HepG2 (cell line): ENCODE results near the gene PHTF2. TPM values are rescaled to one million over a fixed set of nuclear protein-coding genes. Genes with fewer than 3 reads are reported as not detected.

ENCODE experiments used
- ARID2 ChIP-seq: sonication (generic); formaldehyde crosslinking; IDR thresholded peaks from 2 replicates; pipeline ENCODE4 v1.8.1; 2022; ENCODE audit warnings: mild to moderate bottlenecking, missing genetic modification reagents, borderline replicate concordance
- DNMT1 ChIP-seq: sonication (generic); formaldehyde crosslinking; IDR thresholded peaks from 2 replicates; pipeline ENCODE4 v1.5.1; 2020; ENCODE audit warnings: mild to moderate bottlenecking, missing genetic modification reagents
- HIVEP1 ChIP-seq: sonication (generic); formaldehyde crosslinking; IDR thresholded peaks from 2 replicates; pipeline ENCODE4 v1.4.0; 2020; ENCODE audit warnings: mild to moderate bottlenecking, missing genetic modification reagents
- HNRNPK ChIP-seq: fragments of 200-400 bp; formaldehyde crosslinking; IDR thresholded peaks from 2 replicates; pipeline ENCODE4 v1.6.1; 2018; ENCODE audit warnings: low read length, low read depth, moderate library complexity, mild to moderate bottlenecking; ENCODE audit not compliant: poor library complexity, severe bottlenecking
- KLF6 ChIP-seq: IDR thresholded peaks from 2 replicates; pipeline ENCODE4 v1.8.0; 2016; ENCODE audit warnings: missing biosample characterization, missing genetic modification reagents
- MTA1 ChIP-seq: sonication (generic); formaldehyde crosslinking; IDR thresholded peaks from 2 replicates; pipeline ENCODE4 v1.4.0; 2020; ENCODE audit warnings: missing genetic modification reagents, mild to moderate bottlenecking, borderline replicate concordance
- MXD4 ChIP-seq: IDR thresholded peaks from 2 replicates; pipeline ENCODE4 v1.6.1; 2016; ENCODE audit warnings: mild to moderate bottlenecking, missing biosample characterization, missing genetic modification reagents
- ONECUT2 ChIP-seq: sonication (generic); formaldehyde crosslinking; IDR thresholded peaks from 2 replicates; pipeline ENCODE4 v1.4.0; 2020; ENCODE audit warnings: missing genetic modification reagents
- RBAK ChIP-seq: sonication (generic); formaldehyde crosslinking; IDR thresholded peaks from 2 replicates; pipeline ENCODE4 v1.5.1; 2020; ENCODE audit warnings: mild to moderate bottlenecking, missing genetic modification reagents
- RBM39 ChIP-seq: fragments of 200-400 bp; formaldehyde crosslinking; IDR thresholded peaks from one replicate; pipeline ENCODE4 v1.6.1; 2018; ENCODE audit warnings: antibody characterized with exemption, mild to moderate bottlenecking, low read depth, low read length; ENCODE audit not compliant: poor library complexity, severe bottlenecking
- STAT5B ChIP-seq: sonication (generic); formaldehyde crosslinking; IDR thresholded peaks from 2 replicates; pipeline ENCODE4 v1.4.0; 2020; ENCODE audit warnings: missing genetic modification reagents
- SUZ12 ChIP-seq: fragments of 150-350 bp; IDR thresholded peaks from 2 replicates; pipeline ENCODE4 v1.6.1; 2014; ENCODE audit warnings: low read depth, low read length
- TSC22D2 ChIP-seq: sonication (generic); formaldehyde crosslinking; IDR thresholded peaks from 2 replicates; pipeline ENCODE4 v1.5.1; 2020; ENCODE audit warnings: missing genetic modification reagents, mild to moderate bottlenecking, borderline replicate concordance
- ZC3H13 ChIP-seq: sonication (generic); formaldehyde crosslinking; IDR thresholded peaks from 2 replicates; pipeline ENCODE4 v1.8.1; 2023; ENCODE audit warnings: mild to moderate bottlenecking, missing genetic modification reagents, moderate library complexity
- ZFX ChIP-seq: sonication (generic); formaldehyde crosslinking; IDR thresholded peaks from 2 replicates; pipeline ENCODE4 v1.4.0; 2020; ENCODE audit warnings: mild to moderate bottlenecking, low read depth, missing genetic modification reagents, moderate library complexity
- ZNF207 ChIP-seq: fragments of 450-650 bp; IDR thresholded peaks from 2 replicates; pipeline ENCODE4 v1.6.1; 2016; ENCODE audit warnings: antibody characterized with exemption, borderline replicate concordance
- ZNF468 ChIP-seq: sonication (generic); formaldehyde crosslinking; IDR thresholded peaks from 2 replicates; pipeline ENCODE4 v1.8.0; 2022; ENCODE audit warnings: mild to moderate bottlenecking, moderate library complexity, missing genetic modification reagents
- ZNF646 ChIP-seq: sonication (generic); formaldehyde crosslinking; IDR thresholded peaks from 2 replicates; pipeline ENCODE4 v1.9.0; 2021; ENCODE audit warnings: mild to moderate bottlenecking, missing genetic modification reagents
- ZNF891 ChIP-seq: sonication (generic); formaldehyde crosslinking; IDR thresholded peaks from 2 replicates; pipeline ENCODE4 v1.5.0; 2020; ENCODE audit warnings: mild to moderate bottlenecking, missing genetic modification reagents
- polyA plus RNA-seq, 8 experiments: library from polyadenylated mRNA; depleted of rRNA in 3 of 8; stranded (reverse) in 7 of 8; unstranded in 1 of 8; fragments of >200 nt; fragmentation: Illumina TruSeq in 4 of 8; extraction: Trizol in 4 of 8; gene quantifications; 2 replicates each; pipeline versions ENCODE4 v1.2.1 to v1.2.3, GENCODE V29; 2011 to 2016; ENCODE audit warnings: low read depth in 4 of 8, missing spikeins in 1 of 8, mixed read lengths in 1 of 8; ENCODE audit not compliant: insufficient read depth in 1 of 8
- total RNA-seq, 5 experiments: library from RNA; depleted of rRNA; stranded (reverse); fragments of >200 nt; fragmentation: Illumina TruSeq; extraction: Trizol; gene quantifications; 2 replicates each; pipeline ENCODE4 v1.2.3, GENCODE V29; 2016; ENCODE audit warnings: low read depth in 1 of 5
- TF ChIP-seq, protein P1 (sequence below): sonication (generic); formaldehyde crosslinking; IDR thresholded peaks from 2 replicates; pipeline ENCODE4 v1.8.1; 2022; ENCODE audit warnings: mild to moderate bottlenecking, missing genetic modification reagents
- TF ChIP-seq, protein P2 (sequence below): sonication (generic); formaldehyde crosslinking; IDR thresholded peaks from 2 replicates; pipeline ENCODE4 v1.4.0; 2020; ENCODE audit warnings: missing genetic modification reagents

Gene PHTF2
- total and polyA plus RNA-seq, 2 of the 13 experiments (the other 11 are each of a cell fraction or from before 2014, with no cell fraction given): 7.4 to 10.2 TPM

GRCh38 chr7:77798394-77799077 is at the start of gene PHTF2, which contains the start of gene TMEM60 (continued):
- TF ChIP-seq ZC3H13 (CRISPR knock-in tag): 0 out of 2 replicates have a peak, but pooled peaks have one; percentile 43
- TF ChIP-seq TSC22D2 (CRISPR knock-in tag): no peak; the same call in none of the 2 replicates
- TF ChIP-seq SUZ12: no peak
- TF ChIP-seq MTA1 (CRISPR knock-in tag): no peak
- 0 out of 2 replicates have a peak, but pooled peaks have one; percentile 74 for TF ChIP-seq STAT5B (CRISPR knock-in tag)
- peak; percentile 35 for TF ChIP-seq ZFX (CRISPR knock-in tag)
- TF ChIP-seq, protein P1, sequence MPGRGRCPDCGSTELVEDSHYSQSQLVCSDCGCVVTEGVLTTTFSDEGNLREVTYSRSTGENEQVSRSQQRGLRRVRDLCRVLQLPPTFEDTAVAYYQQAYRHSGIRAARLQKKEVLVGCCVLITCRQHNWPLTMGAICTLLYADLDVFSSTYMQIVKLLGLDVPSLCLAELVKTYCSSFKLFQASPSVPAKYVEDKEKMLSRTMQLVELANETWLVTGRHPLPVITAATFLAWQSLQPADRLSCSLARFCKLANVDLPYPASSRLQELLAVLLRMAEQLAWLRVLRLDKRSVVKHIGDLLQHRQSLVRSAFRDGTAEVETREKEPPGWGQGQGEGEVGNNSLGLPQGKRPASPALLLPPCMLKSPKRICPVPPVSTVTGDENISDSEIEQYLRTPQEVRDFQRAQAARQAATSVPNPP (CRISPR knock-in tag): peak; percentile 19; the same call in 1 of the 2 replicates
- TF ChIP-seq ZNF891 (CRISPR knock-in tag): peak; percentile 71
- TF ChIP-seq MXD4 (CRISPR knock-in tag): no peak
- TF ChIP-seq, protein P2, sequence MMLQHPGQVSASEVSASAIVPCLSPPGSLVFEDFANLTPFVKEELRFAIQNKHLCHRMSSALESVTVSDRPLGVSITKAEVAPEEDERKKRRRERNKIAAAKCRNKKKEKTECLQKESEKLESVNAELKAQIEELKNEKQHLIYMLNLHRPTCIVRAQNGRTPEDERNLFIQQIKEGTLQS (CRISPR knock-in tag): no peak
- no peak for TF ChIP-seq ZNF468 (CRISPR knock-in tag)
- TF ChIP-seq ONECUT2 (CRISPR knock-in tag): no peak
- TF ChIP-seq RBAK (CRISPR knock-in tag): no peak
- no peak for TF ChIP-seq ZNF646 (CRISPR knock-in tag)
- TF ChIP-seq ZNF207: no peak
- peak; percentile 84 for TF ChIP-seq KLF6 (CRISPR knock-in tag)
- TF ChIP-seq HNRNPK: peak; percentile 79
- TF ChIP-seq DNMT1 (CRISPR knock-in tag): no peak
- peak; percentile 66; the same call in 1 of the 2 replicates for TF ChIP-seq ARID2 (CRISPR knock-in tag)
- TF ChIP-seq HIVEP1 (CRISPR knock-in tag): 0 out of 2 replicates have a peak, but pooled peaks have one; percentile 57
- TF ChIP-seq RBM39: peak; percentile 93
